ENCODE data around the gene MEIS2. TPM values are rescaled to one million over a fixed set of nuclear protein-coding genes. Genes with fewer than 3 reads are reported as not detected.

The MEIS2 gene
- total RNA-seq, 2 experiments from 2014 or later: not detected

DNA sequence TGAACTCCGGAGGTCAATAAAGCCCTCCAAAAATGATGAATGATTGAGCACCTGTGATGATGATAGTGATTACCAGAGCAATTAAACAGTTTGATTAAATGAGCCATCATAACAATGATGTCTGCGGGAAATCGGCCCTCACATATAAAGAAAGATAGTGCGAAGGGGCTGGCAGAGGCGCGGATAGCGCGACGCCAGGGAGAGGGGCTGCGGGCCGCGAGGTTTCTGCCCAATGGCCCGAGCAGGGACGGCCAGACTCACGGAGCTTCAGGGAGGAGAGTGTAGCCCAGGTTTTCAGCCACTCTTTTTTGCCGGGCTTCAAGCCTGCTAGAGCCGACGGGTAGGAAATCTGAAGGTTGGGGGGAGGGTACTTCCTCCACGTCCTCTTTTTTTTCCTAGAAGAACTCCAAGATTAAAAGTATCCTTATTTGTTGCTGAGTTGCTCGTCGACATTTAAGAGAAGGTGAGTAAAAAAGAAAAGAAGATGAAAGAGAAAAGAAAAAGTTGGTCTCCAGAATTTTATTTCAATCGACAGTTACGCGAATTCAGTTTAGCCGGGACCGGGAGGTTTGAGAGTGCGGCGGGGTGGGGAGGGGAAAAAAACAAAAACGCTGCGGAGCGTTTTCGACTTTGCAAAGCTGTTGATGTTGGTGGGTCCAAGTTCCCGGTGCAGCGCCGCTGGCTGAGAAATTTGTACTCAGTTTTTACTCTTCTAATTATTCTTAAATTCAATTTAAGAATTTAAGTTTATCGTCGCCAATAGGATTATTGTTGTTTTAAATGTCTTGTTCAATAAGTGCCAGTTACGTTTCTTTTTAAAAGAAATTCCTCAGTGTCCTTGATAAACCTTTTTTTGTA lies 2.2 kb upstream of the MEIS2 start:
- ChIA-PET CTCF (no interaction called here), POLR2A (no interaction called here)
- Histone ChIP-seq H3K4me3 (ENCODE audit: low read length) (no peak overlapping the region), H3K27me3 (ENCODE audit: control insufficient read depth in 1 of 2, insufficient read depth in 2 of 2, low read length in 2 of 2) (peaks cover 72 to 85% of the 10 kb centered on the region in 2 experiments), H3K9me3 (ENCODE audit: control insufficient read depth in 1 of 2, insufficient read depth in 1 of 2, low read length in 2 of 2) (peaks cover 16 to 52% of the 10 kb centered on the region in 2 experiments), H3K4me1 (ENCODE audit: insufficient read depth, low read length) (peaks cover 40% of the 10 kb centered on the region), H3K36me3 (ENCODE audit: insufficient read depth, low read length) (no peaks in the 10 kb centered on the region), H3K27ac (ENCODE audit: low read depth in 1 of 2, low read length in 2 of 2) (no peak overlapping the region)
- Mint-ChIP-seq H3K27me3 (peaks cover 100% of the 10 kb centered on the region), H3K4me1 (ENCODE audit: low read depth) (peaks cover 46% of the 10 kb centered on the region), H3K9me3 (peaks cover 3% of the 10 kb centered on the region), H3K27ac (no peak overlapping the region), H3K4me3 (peak overlapping the region; percentile 66), H3K36me3 (ENCODE audit: low read depth) (peaks cover 10% of the 10 kb centered on the region)
- TF ChIP-seq CTCF (IDR thresholded peaks at IDR 0.05): no peak
- intact Hi-C loops (cut with DNase I, micrococcal nuclease): no loop called here
- ATAC-seq (ENCODE audit: poor library complexity): no peak
- DNase-seq: no peak

- Mint-ChIP-seq H3K36me3 (ENCODE audit: low read depth) (peaks cover 10% of the 10 kb centered on the region), H3K9me3 (peaks cover 3% of the 10 kb centered on the region), H3K27me3 (peaks cover 100% of the 10 kb centered on the region), H3K4me3 (peak overlapping the region; percentile 70), H3K4me1 (ENCODE audit: low read depth) (peaks cover 51% of the 10 kb centered on the region), H3K27ac (no peak overlapping the region)
- Histone ChIP-seq H3K36me3 (ENCODE audit: insufficient read depth, low read length) (no peaks in the 10 kb centered on the region), H3K27me3 (ENCODE audit: control insufficient read depth in 1 of 2, insufficient read depth in 2 of 2, low read length in 2 of 2) (peaks cover 72 to 85% of the 10 kb centered on the region in 2 experiments), H3K27ac (ENCODE audit: low read depth in 1 of 2, low read length in 2 of 2) (no peak overlapping the region), H3K4me3 (ENCODE audit: low read length) (peak overlapping the region; percentile 67), H3K9me3 (ENCODE audit: control insufficient read depth in 1 of 2, insufficient read depth in 1 of 2, low read length in 2 of 2) (peaks cover 14 to 58% of the 10 kb centered on the region in 2 experiments), H3K4me1 (ENCODE audit: insufficient read depth, low read length) (peaks cover 46% of the 10 kb centered on the region)
- no peak for ATAC-seq (ENCODE audit: poor library complexity)
- ChIA-PET POLR2A (no interaction called here), CTCF (no interaction called here)
- no peak for TF ChIP-seq CTCF (IDR thresholded peaks at IDR 0.05)
- intact Hi-C loops (cut with DNase I, micrococcal nuclease): no loop called here
- DNase-seq: no peak
These were observed 1.6 kb upstream of the MEIS2 start for GRCh38 chr15:37101980-37102304.

DNA sequence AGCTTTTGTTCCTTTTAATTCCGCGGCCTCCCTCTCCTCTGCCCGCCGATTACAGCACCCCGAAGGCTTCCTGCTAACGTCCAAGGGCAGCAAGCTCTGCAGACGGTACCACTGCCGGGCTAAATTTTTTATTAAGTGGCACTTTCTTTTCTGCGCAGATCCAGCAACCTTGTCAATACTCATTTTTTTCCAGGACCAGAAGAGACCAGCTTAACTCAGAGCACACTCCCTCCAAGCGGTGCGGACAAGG lies 542 bp upstream of the MEIS2 start:
- ChIA-PET CTCF (no interaction called here), POLR2A (no interaction called here)
- intact Hi-C loops (cut with DNase I, micrococcal nuclease): no loop called here
- H3K9me3 Mint-ChIP-seq: peaks cover 3% of the 10 kb centered on the region
- H3K36me3 Mint-ChIP-seq (ENCODE audit: low read depth): peaks cover 10% of the 10 kb centered on the region
- Histone ChIP-seq H3K4me3 (ENCODE audit: low read length) (peak overlapping the region; percentile 67), H3K4me1 (ENCODE audit: insufficient read depth, low read length) (peaks cover 46% of the 10 kb centered on the region), H3K9me3 (ENCODE audit: control insufficient read depth in 1 of 2, insufficient read depth in 1 of 2, low read length in 2 of 2) (peaks cover 14 to 61% of the 10 kb centered on the region in 2 experiments), H3K36me3 (ENCODE audit: insufficient read depth, low read length) (no peaks in the 10 kb centered on the region), H3K27ac (ENCODE audit: low read depth in 1 of 2, low read length in 2 of 2) (no peak overlapping the region), H3K27me3 (ENCODE audit: control insufficient read depth in 1 of 2, insufficient read depth in 2 of 2, low read length in 2 of 2) (peaks cover 74 to 86% of the 10 kb centered on the region in 2 experiments)
- peak overlapping the region; percentile 88 for H3K4me3 Mint-ChIP-seq
- no peak overlapping the region for H3K27ac Mint-ChIP-seq
- H3K27me3 Mint-ChIP-seq: peaks cover 100% of the 10 kb centered on the region
- H3K4me1 Mint-ChIP-seq (ENCODE audit: low read depth): peaks cover 59% of the 10 kb centered on the region
- TF ChIP-seq CTCF (IDR thresholded peaks at IDR 0.05): no peak
- DNase-seq (peak in 2 of 14 experiments; percentile 13 to 14), ATAC-seq (ENCODE audit: poor library complexity) (no peak)
